ENCODE measurements around the gene GALNT9.
"Not testable (repeated sequence)": the region's sequence is repeated elsewhere in the genome, so short reads cannot be mapped to it uniquely, and the experiment has no call there.

Gene GALNT9

GRCh38 chr12:132363661-132364347 lies 34.4 kb upstream of the GALNT9 start:
- H3K27ac Mint-ChIP-seq = no peak overlapping the region

GRCh38 chr12:132362996-132363660 lies 33.7 kb upstream of the GALNT9 start:
- Mint-ChIP-seq H3K4me1 (ENCODE audit: low read depth) (no peaks in the 10 kb centered on the region), H3K27me3 (peaks cover 5% of the 10 kb centered on the region), H3K4me3 (no peak overlapping the region), H3K36me3 (ENCODE audit: low read depth) (no peaks in the 10 kb centered on the region), H3K27ac (no peak overlapping the region), H3K9me3 (peaks cover 12% of the 10 kb centered on the region)
- intact Hi-C loops (cut with micrococcal nuclease) = no loop called here

More at GRCh38 chr12:132363661-132364347, 34.4 kb upstream of the GALNT9 start:
- H3K4me1 Mint-ChIP-seq (ENCODE audit: low read depth) = no peaks in the 10 kb centered on the region
- no peaks in the 10 kb centered on the region for H3K36me3 Mint-ChIP-seq (ENCODE audit: low read depth)
- H3K4me3 Mint-ChIP-seq = no peak overlapping the region
- intact Hi-C loops (cut with micrococcal nuclease) = no loop called here
- H3K9me3 Mint-ChIP-seq = peaks cover 12% of the 10 kb centered on the region
- H3K27me3 Mint-ChIP-seq = peaks cover 6% of the 10 kb centered on the region

GRCh38 chr12:132360906-132361777 lies 31.8 kb upstream of the GALNT9 start:
- no peak overlapping the region for H3K4me3 Mint-ChIP-seq
- H3K36me3 Mint-ChIP-seq (ENCODE audit: low read depth) = no peaks in the 10 kb centered on the region
- H3K27me3 Mint-ChIP-seq = peaks cover 15% of the 10 kb centered on the region
- H3K27ac Mint-ChIP-seq = no peak overlapping the region
- H3K9me3 Mint-ChIP-seq = peaks cover 12% of the 10 kb centered on the region
- intact Hi-C loops (cut with micrococcal nuclease) = no loop called here
- H3K4me1 Mint-ChIP-seq (ENCODE audit: low read depth) = no peaks in the 10 kb centered on the region

- Mint-ChIP-seq H3K4me1 (ENCODE audit: low read depth) (no peaks in the 10 kb centered on the region), H3K27ac (no peak overlapping the region), H3K36me3 (ENCODE audit: low read depth) (no peaks in the 10 kb centered on the region), H3K27me3 (peaks cover 18% of the 10 kb centered on the region), H3K9me3 (peaks cover 12% of the 10 kb centered on the region), H3K4me3 (no peak overlapping the region)
- intact Hi-C loops (cut with micrococcal nuclease) = no loop called here
Measured at GRCh38 chr12:132360410-132360809, 31.0 kb upstream of the GALNT9 start.

- Mint-ChIP-seq H3K9me3 (peaks cover 12% of the 10 kb centered on the region), H3K27me3 (peaks cover 18% of the 10 kb centered on the region), H3K4me3 (no peak overlapping the region), H3K4me1 (ENCODE audit: low read depth) (no peaks in the 10 kb centered on the region), H3K27ac (no peak overlapping the region), H3K36me3 (ENCODE audit: low read depth) (no peaks in the 10 kb centered on the region)
- intact Hi-C loops (cut with micrococcal nuclease) = no loop called here
Measured at GRCh38 chr12:132359971-132360370, 30.6 kb upstream of the GALNT9 start.

- Mint-ChIP-seq H3K4me3 (no peak overlapping the region), H3K27me3 (peaks cover 21% of the 10 kb centered on the region), H3K27ac (no peak overlapping the region), H3K36me3 (ENCODE audit: low read depth) (no peaks in the 10 kb centered on the region), H3K9me3 (peaks cover 12% of the 10 kb centered on the region), H3K4me1 (ENCODE audit: low read depth) (no peaks in the 10 kb centered on the region)
- intact Hi-C loops (cut with micrococcal nuclease) = no loop called here
Measured at GRCh38 chr12:132359551-132359950, 30.2 kb upstream of the GALNT9 start.

- intact Hi-C loops (cut with micrococcal nuclease); H3K27ac Mint-ChIP-seq; H3K36me3 Mint-ChIP-seq (ENCODE audit: low read depth); H3K4me1 Mint-ChIP-seq (ENCODE audit: low read depth); H3K4me3 Mint-ChIP-seq: not testable (repeated sequence)
- Mint-ChIP-seq H3K27me3 (peaks cover 20% of the 10 kb centered on the region), H3K9me3 (peaks cover 12% of the 10 kb centered on the region)
Measured at GRCh38 chr12:132358241-132359225, 29.1 kb upstream of the GALNT9 start.

GRCh38 chr12:132357623-132358186 lies 28.3 kb upstream of the GALNT9 start:
- Mint-ChIP-seq H3K4me3 (no peak overlapping the region), H3K27ac (no peak overlapping the region), H3K36me3 (ENCODE audit: low read depth) (no peaks in the 10 kb centered on the region), H3K27me3 (peaks cover 20% of the 10 kb centered on the region), H3K4me1 (ENCODE audit: low read depth) (no peaks in the 10 kb centered on the region), H3K9me3 (peaks cover 12% of the 10 kb centered on the region)
- intact Hi-C loops (cut with micrococcal nuclease) = no loop called here

- no peak overlapping the region for H3K4me3 Mint-ChIP-seq
- peaks cover 12% of the 10 kb centered on the region for H3K9me3 Mint-ChIP-seq
- intact Hi-C loops (cut with micrococcal nuclease) = no loop called here
- no peaks in the 10 kb centered on the region for H3K36me3 Mint-ChIP-seq (ENCODE audit: low read depth)
- peaks cover 20% of the 10 kb centered on the region for H3K27me3 Mint-ChIP-seq
- H3K4me1 Mint-ChIP-seq (ENCODE audit: low read depth) = no peaks in the 10 kb centered on the region
- H3K27ac Mint-ChIP-seq = no peak overlapping the region
Measured at GRCh38 chr12:132356691-132357622, 27.6 kb upstream of the GALNT9 start.

GRCh38 chr12:132355742-132356681 lies 26.6 kb upstream of the GALNT9 start:
- Mint-ChIP-seq H3K27ac (no peak overlapping the region), H3K4me3 (no peak overlapping the region), H3K9me3 (peaks cover 12% of the 10 kb centered on the region), H3K36me3 (ENCODE audit: low read depth) (no peaks in the 10 kb centered on the region), H3K4me1 (ENCODE audit: low read depth) (no peaks in the 10 kb centered on the region), H3K27me3 (peaks cover 20% of the 10 kb centered on the region)
- intact Hi-C loops (cut with micrococcal nuclease) = no loop called here

GRCh38 chr12:132354982-132355680 lies 25.7 kb upstream of the GALNT9 start:
- Mint-ChIP-seq H3K4me1 (ENCODE audit: low read depth) (no peaks in the 10 kb centered on the region), H3K27me3 (peaks cover 20% of the 10 kb centered on the region), H3K36me3 (ENCODE audit: low read depth) (no peaks in the 10 kb centered on the region), H3K4me3 (no peak overlapping the region), H3K9me3 (peaks cover 9% of the 10 kb centered on the region), H3K27ac (no peak overlapping the region)
- intact Hi-C loops (cut with micrococcal nuclease) = no loop called here

All from dendritic cell treated with granulocyte-macrophage colony-stimulating factor and Interleukin-4, amounts not matched to agents 40 ng/mL and 50 ng/mL, for 4 days (primary cell).